ENCODE results near the gene TMEM26.

The TMEM26 gene

GRCh38 chr10:61439058-61439609, 14.0 kb downstream of the TMEM26 start:
- Mint-ChIP-seq H3K9me3 (ENCODE audit: low read depth) (no peaks in the 10 kb centered on the region), H3K36me3 (no peaks in the 10 kb centered on the region), H3K27ac (no peak overlapping the region), H3K27me3 (no peaks in the 10 kb centered on the region), H3K4me1 (ENCODE audit: low read depth) (peaks cover 12% of the 10 kb centered on the region), H3K4me3 (no peak overlapping the region)

GRCh38 chr10:61438141-61438988, 14.8 kb downstream of the TMEM26 start:
- Mint-ChIP-seq H3K4me1 (ENCODE audit: low read depth) (peaks cover 12% of the 10 kb centered on the region), H3K27ac (no peak overlapping the region), H3K4me3 (no peak overlapping the region)

DNA sequence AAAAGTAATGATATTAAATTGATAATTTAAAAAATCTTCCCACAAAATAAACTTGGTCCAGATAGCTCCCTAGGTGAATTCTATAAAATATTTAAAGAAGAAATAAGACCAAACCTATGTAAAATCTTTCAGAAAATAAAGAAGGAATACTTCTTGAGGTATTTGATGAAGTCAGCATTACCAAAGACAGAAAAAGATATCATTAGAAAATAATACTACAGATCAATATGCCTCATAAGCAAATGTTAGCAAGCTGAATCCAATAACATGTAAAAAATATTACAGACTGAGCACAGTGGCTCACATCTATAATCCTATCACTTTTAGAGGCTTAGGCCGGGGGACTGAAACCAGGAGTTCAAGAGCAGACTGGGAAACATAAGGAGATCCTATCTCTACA, 30.0 kb downstream of the TMEM26 start:
- no peak overlapping the region for H3K27ac Mint-ChIP-seq

More at GRCh38 chr10:61438141-61438988, 14.8 kb downstream of the TMEM26 start:
- H3K27me3 Mint-ChIP-seq, result no peaks in the 10 kb centered on the region
- H3K36me3 Mint-ChIP-seq, result no peaks in the 10 kb centered on the region
- H3K9me3 Mint-ChIP-seq (ENCODE audit: low read depth), result no peaks in the 10 kb centered on the region

GRCh38 chr10:61417661-61418060, 35.5 kb downstream of the TMEM26 start:
- no peaks in the 10 kb centered on the region for H3K4me1 Mint-ChIP-seq (ENCODE audit: low read depth)
- no peak overlapping the region for H3K4me3 Mint-ChIP-seq
- H3K9me3 Mint-ChIP-seq (ENCODE audit: low read depth), result peaks cover 19% of the 10 kb centered on the region
- H3K36me3 Mint-ChIP-seq, result peaks cover 2% of the 10 kb centered on the region
- peaks cover 3% of the 10 kb centered on the region for H3K27me3 Mint-ChIP-seq
- no peak overlapping the region for H3K27ac Mint-ChIP-seq

More for the DNA sequence above, 30.0 kb downstream of the TMEM26 start:
- H3K9me3 Mint-ChIP-seq (ENCODE audit: low read depth), result peaks cover 30% of the 10 kb centered on the region
- peaks cover 2% of the 10 kb centered on the region for H3K36me3 Mint-ChIP-seq
- no peak overlapping the region for H3K4me3 Mint-ChIP-seq
- no peaks in the 10 kb centered on the region for H3K4me1 Mint-ChIP-seq (ENCODE audit: low read depth)
- no peaks in the 10 kb centered on the region for H3K27me3 Mint-ChIP-seq

- Mint-ChIP-seq H3K9me3 (ENCODE audit: low read depth) (peaks cover 7% of the 10 kb centered on the region), H3K27ac (no peak overlapping the region), H3K27me3 (peaks cover 3% of the 10 kb centered on the region), H3K4me1 (ENCODE audit: low read depth) (no peaks in the 10 kb centered on the region), H3K4me3 (no peak overlapping the region), H3K36me3 (peaks cover 2% of the 10 kb centered on the region)
Observed at GRCh38 chr10:61415824-61416223, 37.4 kb downstream of the TMEM26 start.

DNA sequence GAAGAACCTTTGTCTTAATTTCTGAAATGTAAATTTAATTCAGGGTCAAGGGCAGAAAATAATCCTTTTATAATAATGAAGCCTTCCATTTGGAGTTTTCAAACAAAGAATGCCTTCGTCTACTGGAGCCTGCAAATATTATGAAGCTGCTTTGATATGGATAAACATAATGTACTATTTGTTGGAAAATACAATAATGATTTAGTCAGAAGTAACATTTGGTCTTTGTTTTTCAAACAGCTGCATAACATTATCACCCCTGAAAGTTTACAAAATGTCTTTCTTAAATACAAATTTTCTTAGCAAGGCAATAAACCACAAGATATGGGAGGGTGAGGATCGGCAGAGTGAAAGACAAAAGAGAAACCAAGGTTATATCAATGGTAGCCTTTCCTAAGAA, 41.5 kb downstream of the TMEM26 start:
- no peaks in the 10 kb centered on the region for H3K36me3 Mint-ChIP-seq
- H3K4me3 Mint-ChIP-seq, result no peak overlapping the region
- H3K27me3 Mint-ChIP-seq, result peaks cover 3% of the 10 kb centered on the region
- H3K4me1 Mint-ChIP-seq (ENCODE audit: low read depth), result no peaks in the 10 kb centered on the region
- no peak overlapping the region for H3K27ac Mint-ChIP-seq
- H3K9me3 Mint-ChIP-seq (ENCODE audit: low read depth), result no peaks in the 10 kb centered on the region

GRCh38 chr10:61410353-61411070, 42.7 kb downstream of the TMEM26 start:
- Mint-ChIP-seq H3K27me3 (peaks cover 3% of the 10 kb centered on the region), H3K9me3 (ENCODE audit: low read depth) (no peaks in the 10 kb centered on the region), H3K27ac (no peak overlapping the region), H3K4me1 (ENCODE audit: low read depth) (no peaks in the 10 kb centered on the region), H3K36me3 (no peaks in the 10 kb centered on the region), H3K4me3 (no peak overlapping the region)

- Mint-ChIP-seq H3K4me3 (no peak overlapping the region), H3K27ac (no peak overlapping the region), H3K9me3 (ENCODE audit: low read depth) (no peaks in the 10 kb centered on the region), H3K4me1 (ENCODE audit: low read depth) (no peaks in the 10 kb centered on the region), H3K36me3 (no peaks in the 10 kb centered on the region), H3K27me3 (peaks cover 2% of the 10 kb centered on the region)
Observed at GRCh38 chr10:61409157-61409556, 44.0 kb downstream of the TMEM26 start.

- no peaks in the 10 kb centered on the region for H3K4me1 Mint-ChIP-seq (ENCODE audit: low read depth)
- no peaks in the 10 kb centered on the region for H3K27me3 Mint-ChIP-seq
- no peak overlapping the region for H3K4me3 Mint-ChIP-seq
- H3K9me3 Mint-ChIP-seq (ENCODE audit: low read depth), result no peaks in the 10 kb centered on the region
- H3K27ac Mint-ChIP-seq, result no peak overlapping the region
- no peaks in the 10 kb centered on the region for H3K36me3 Mint-ChIP-seq
Observed at GRCh38 chr10:61408105-61408504, 45.1 kb downstream of the TMEM26 start.

DNA sequence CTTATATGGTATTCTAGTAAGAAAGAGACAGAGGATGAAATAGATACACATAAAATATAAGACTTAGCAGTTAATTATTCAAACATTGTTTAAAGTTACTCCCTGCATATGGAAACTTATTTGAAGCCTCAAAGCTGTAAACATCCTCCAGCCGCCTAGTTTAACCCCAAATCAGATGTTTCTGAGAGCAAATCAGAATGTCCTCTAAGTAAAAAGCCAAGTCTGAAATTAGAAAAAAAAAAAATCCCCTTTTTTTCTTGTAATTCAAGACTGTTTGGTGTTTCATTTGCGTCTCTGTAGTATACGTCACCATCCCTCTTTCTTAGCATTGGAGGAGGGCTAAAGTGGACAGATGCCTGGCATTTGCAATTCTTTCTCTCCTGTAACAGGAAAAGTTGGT, 46.4 kb downstream of the TMEM26 start:
- Mint-ChIP-seq H3K4me3 (no peak overlapping the region), H3K27ac (no peak overlapping the region), H3K9me3 (ENCODE audit: low read depth) (no peaks in the 10 kb centered on the region), H3K4me1 (ENCODE audit: low read depth) (no peaks in the 10 kb centered on the region), H3K27me3 (no peaks in the 10 kb centered on the region), H3K36me3 (no peaks in the 10 kb centered on the region)

- Mint-ChIP-seq H3K9me3 (ENCODE audit: low read depth) (no peaks in the 10 kb centered on the region), H3K4me1 (ENCODE audit: low read depth) (no peaks in the 10 kb centered on the region), H3K4me3 (no peak overlapping the region), H3K27ac (no peak overlapping the region), H3K36me3 (no peaks in the 10 kb centered on the region), H3K27me3 (no peaks in the 10 kb centered on the region)
Observed at GRCh38 chr10:61406242-61406641, 46.9 kb downstream of the TMEM26 start.

DNA sequence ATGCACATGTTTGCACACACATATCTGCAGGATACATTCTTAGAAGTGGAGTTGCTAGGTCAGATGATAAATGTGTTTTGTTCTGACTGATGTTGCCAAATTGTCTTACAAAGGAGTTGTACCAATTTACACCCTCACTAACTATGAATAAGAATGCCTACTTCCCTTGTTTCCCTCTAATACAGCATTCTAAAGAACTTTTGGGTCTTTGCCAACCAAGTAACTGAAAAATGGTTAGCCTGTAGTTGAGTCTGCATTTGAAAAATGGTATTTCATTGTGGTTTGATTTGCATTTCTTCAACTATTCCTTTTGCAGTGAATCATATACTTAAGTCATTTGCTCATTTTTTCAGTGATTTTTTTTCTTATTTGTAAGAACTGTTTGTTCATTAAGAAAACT, 48.4 kb downstream of the TMEM26 start:
- Mint-ChIP-seq H3K36me3 (no peaks in the 10 kb centered on the region), H3K27ac (no peak overlapping the region), H3K9me3 (ENCODE audit: low read depth) (no peaks in the 10 kb centered on the region), H3K4me1 (ENCODE audit: low read depth) (no peaks in the 10 kb centered on the region), H3K4me3 (no peak overlapping the region), H3K27me3 (no peaks in the 10 kb centered on the region)

DNA sequence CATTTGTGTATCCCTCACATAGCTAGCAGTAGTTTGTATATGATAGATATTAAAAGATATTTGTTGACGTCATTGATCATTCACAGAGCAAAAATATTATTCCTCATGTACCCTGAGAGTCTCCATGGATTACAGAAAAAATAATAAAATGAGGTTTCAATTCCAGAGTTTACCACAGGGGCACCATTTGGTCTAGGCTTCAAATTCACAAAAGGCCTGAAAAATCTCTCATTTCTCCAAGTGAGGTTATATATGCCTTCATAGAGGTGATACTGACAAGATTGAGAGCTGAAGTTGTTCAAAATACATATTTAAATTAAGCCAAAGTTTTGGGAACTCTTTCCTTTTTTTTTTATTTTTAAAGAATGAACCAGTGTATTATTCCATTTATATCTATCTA, 52.7 kb downstream of the TMEM26 start:
- Mint-ChIP-seq H3K27ac (no peak overlapping the region), H3K36me3 (peaks cover 3% of the 10 kb centered on the region), H3K27me3 (peaks cover 1% of the 10 kb centered on the region), H3K9me3 (ENCODE audit: low read depth) (peaks cover 5% of the 10 kb centered on the region), H3K4me1 (ENCODE audit: low read depth) (peaks cover 10% of the 10 kb centered on the region), H3K4me3 (no peak overlapping the region)

DNA sequence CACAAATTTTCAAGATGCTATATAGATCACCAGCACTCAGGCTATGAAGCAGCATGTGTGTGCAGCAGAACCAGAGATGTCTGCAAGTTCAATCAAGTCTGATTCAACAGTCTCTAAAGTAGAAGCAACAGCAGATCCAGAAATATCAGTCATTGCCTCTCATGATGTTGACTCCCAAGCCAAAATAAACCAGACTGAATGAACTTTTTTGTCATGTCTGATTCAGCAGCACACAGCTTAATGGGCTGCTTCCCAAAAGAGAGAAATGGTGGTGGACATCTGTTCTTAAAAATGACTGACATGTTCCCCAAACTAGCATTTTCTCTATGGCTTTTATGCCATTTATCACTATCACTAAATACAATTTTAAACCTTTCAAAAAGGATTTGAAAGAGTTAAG, 53.8 kb downstream of the TMEM26 start:
- Mint-ChIP-seq H3K4me1 (ENCODE audit: low read depth) (peaks cover 10% of the 10 kb centered on the region), H3K4me3 (no peak overlapping the region), H3K27me3 (peaks cover 3% of the 10 kb centered on the region), H3K27ac (no peak overlapping the region), H3K36me3 (peaks cover 3% of the 10 kb centered on the region), H3K9me3 (ENCODE audit: low read depth) (peaks cover 5% of the 10 kb centered on the region)

- Mint-ChIP-seq H3K27ac (no peak overlapping the region), H3K4me1 (ENCODE audit: low read depth) (peaks cover 10% of the 10 kb centered on the region), H3K4me3 (no peak overlapping the region), H3K36me3 (peaks cover 3% of the 10 kb centered on the region), H3K27me3 (peaks cover 3% of the 10 kb centered on the region), H3K9me3 (ENCODE audit: low read depth) (peaks cover 5% of the 10 kb centered on the region)
Observed at GRCh38 chr10:61398366-61399129, 54.6 kb downstream of the TMEM26 start.

All from activated naive CD8-positive, alpha-beta T cell (primary cell).